ENCODE data around the gene PSIP1.
"Not testable (repeated sequence)": the region's sequence is repeated elsewhere in the genome, so short reads cannot be mapped to it uniquely, and the experiment has no call there.

PSIP1 gene

GRCh38 chr9:15430920-15431844 is 79.6 kb downstream of the PSIP1 start:
- no peak for DNase-seq (ENCODE audit: low spot score)

GRCh38 chr9:15427702-15428101 is 83.1 kb downstream of the PSIP1 start:
- not testable (repeated sequence) for DNase-seq (ENCODE audit: low spot score)

GRCh38 chr9:15426019-15426418 is 84.8 kb downstream of the PSIP1 start:
- DNase-seq (ENCODE audit: low spot score), result no peak

GRCh38 chr9:15423231-15423985 is 87.4 kb downstream of the PSIP1 start:
- no peak for DNase-seq (ENCODE audit: low spot score)

GRCh38 chr9:15422372-15423230 is 88.2 kb downstream of the PSIP1 start, which contains the start of gene SNAPC3:
SNAPC3 (plus strand) TSS chr9:15422876; CDS start chr9:15422880, 4 bp downstream.
- DNase-seq (ENCODE audit: low spot score), result peak; percentile 79

GRCh38 chr9:15421990-15422371 is 88.8 kb downstream of the PSIP1 start:
- DNase-seq (ENCODE audit: low spot score), result no peak

- no peak for DNase-seq (ENCODE audit: low spot score)
Measured at GRCh38 chr9:15421532-15421931, 89.2 kb downstream of the PSIP1 start.

- no peak for DNase-seq (ENCODE audit: low spot score)
Measured at GRCh38 chr9:15420796-15421195, 90.0 kb downstream of the PSIP1 start.

GRCh38 chr9:15417626-15418025 is 93.1 kb downstream of the PSIP1 start:
- DNase-seq (ENCODE audit: low spot score), result no peak

- DNase-seq (ENCODE audit: low spot score), result no peak
Measured at GRCh38 chr9:15416880-15417279, 93.9 kb downstream of the PSIP1 start.

Data from COLO829 (cell line).